ENCODE results near the gene POU2AF2.
"Not testable (repeated sequence)": the region's sequence is repeated elsewhere in the genome, so short reads cannot be mapped to it uniquely, and the experiment has no call there.

The POU2AF2 gene

GRCh38 chr11:111282562-111283075 lies 37.1 kb downstream of the POU2AF2 start:
- Histone ChIP-seq H3K4me3 (ENCODE audit: low read depth in 1 of 5, low read length in 5 of 5) (no peak overlapping the region), H3K27ac (ENCODE audit: low read depth, low read length) (no peak overlapping the region), H3K4me1 (ENCODE audit: control insufficient read depth in 5 of 5, insufficient read depth in 5 of 5, low read length in 5 of 5) (peaks cover 4 to 13% (median 13%) of the 10 kb centered on the region in 5 donors), H3K9me3 (ENCODE audit: control insufficient read depth in 5 of 5, low read length in 5 of 5) (no peaks in the 10 kb centered on the region), H3K36me3 (ENCODE audit: control insufficient read depth in 5 of 5, insufficient read depth in 5 of 5, low read length in 5 of 5) (no peaks in the 10 kb centered on the region), H3K27me3 (ENCODE audit: control insufficient read depth in 5 of 5, insufficient read depth in 4 of 5, low read length in 5 of 5) (no peaks in the 10 kb centered on the region), H3K9ac (ENCODE audit: low read length in 5 of 5) (no peak overlapping the region)

GRCh38 chr11:111283945-111284481 lies 38.5 kb downstream of the POU2AF2 start:
- H3K36me3 ChIP-seq (ENCODE audit: control insufficient read depth in 5 of 5, insufficient read depth in 5 of 5, low read length in 5 of 5), result no peaks in the 10 kb centered on the region

GRCh38 chr11:111285189-111286091 lies 39.9 kb downstream of the POU2AF2 start:
- H3K9ac ChIP-seq (ENCODE audit: low read length in 5 of 5), result no peak overlapping the region
- no peak overlapping the region for H3K27ac ChIP-seq (ENCODE audit: low read depth, low read length)
- H3K9me3 ChIP-seq (ENCODE audit: control insufficient read depth in 5 of 5, low read length in 5 of 5), result no peaks in the 10 kb centered on the region
- no peak overlapping the region for H3K4me3 ChIP-seq (ENCODE audit: low read depth in 1 of 5, low read length in 5 of 5)
- H3K27me3 ChIP-seq (ENCODE audit: control insufficient read depth in 5 of 5, insufficient read depth in 4 of 5, low read length in 5 of 5), result no peaks in the 10 kb centered on the region
- no peaks in the 10 kb centered on the region for H3K36me3 ChIP-seq (ENCODE audit: control insufficient read depth in 5 of 5, insufficient read depth in 5 of 5, low read length in 5 of 5)
- peaks cover 4 to 18% (median 13%) of the 10 kb centered on the region in 5 donors for H3K4me1 ChIP-seq (ENCODE audit: control insufficient read depth in 5 of 5, insufficient read depth in 5 of 5, low read length in 5 of 5)

More at GRCh38 chr11:111283945-111284481, 38.5 kb downstream of the POU2AF2 start:
- Histone ChIP-seq H3K4me3 (ENCODE audit: low read depth in 1 of 5, low read length in 5 of 5) (peak overlapping the region; percentile 6 to 41 (median 17)), H3K9me3 (ENCODE audit: control insufficient read depth in 5 of 5, low read length in 5 of 5) (no peaks in the 10 kb centered on the region), H3K9ac (ENCODE audit: low read length in 5 of 5) (peak overlapping the region in 3 of 5 donors; percentile 2 to 38 (median 32)), H3K4me1 (ENCODE audit: control insufficient read depth in 5 of 5, insufficient read depth in 5 of 5, low read length in 5 of 5) (peaks cover 4 to 18% (median 13%) of the 10 kb centered on the region in 5 donors), H3K27me3 (ENCODE audit: control insufficient read depth in 5 of 5, insufficient read depth in 4 of 5, low read length in 5 of 5) (no peaks in the 10 kb centered on the region), H3K27ac (ENCODE audit: low read depth, low read length) (no peak overlapping the region)

GRCh38 chr11:111291764-111292163 lies 46.2 kb downstream of the POU2AF2 start:
- H3K27ac ChIP-seq (ENCODE audit: low read depth, low read length), result no peak overlapping the region
- H3K9ac ChIP-seq (ENCODE audit: low read length in 5 of 5), result no peak overlapping the region
- H3K4me3 ChIP-seq (ENCODE audit: low read depth in 1 of 5, low read length in 5 of 5), result no peak overlapping the region
- H3K27me3 ChIP-seq (ENCODE audit: control insufficient read depth in 5 of 5, insufficient read depth in 4 of 5, low read length in 5 of 5), result no peaks in the 10 kb centered on the region
- no peaks in the 10 kb centered on the region for H3K36me3 ChIP-seq (ENCODE audit: control insufficient read depth in 5 of 5, insufficient read depth in 5 of 5, low read length in 5 of 5)
- H3K9me3 ChIP-seq (ENCODE audit: control insufficient read depth in 5 of 5, low read length in 5 of 5), result no peaks in the 10 kb centered on the region
- peaks cover 0 to 6% (median 0%) of the 10 kb centered on the region in 5 donors for H3K4me1 ChIP-seq (ENCODE audit: control insufficient read depth in 5 of 5, insufficient read depth in 5 of 5, low read length in 5 of 5)

GRCh38 chr11:111292408-111292807 lies 46.9 kb downstream of the POU2AF2 start:
- not testable (repeated sequence) for H3K4me3 ChIP-seq (ENCODE audit: low read depth in 1 of 5, low read length in 5 of 5); H3K27ac ChIP-seq (ENCODE audit: low read depth, low read length); H3K27me3 ChIP-seq (ENCODE audit: control insufficient read depth in 5 of 5, insufficient read depth in 4 of 5, low read length in 5 of 5); H3K4me1 ChIP-seq (ENCODE audit: control insufficient read depth in 5 of 5, insufficient read depth in 5 of 5, low read length in 5 of 5); H3K9ac ChIP-seq (ENCODE audit: low read length in 5 of 5); H3K9me3 ChIP-seq (ENCODE audit: control insufficient read depth in 5 of 5, low read length in 5 of 5); H3K36me3 ChIP-seq (ENCODE audit: control insufficient read depth in 5 of 5, insufficient read depth in 5 of 5, low read length in 5 of 5)

GRCh38 chr11:111296196-111296595 lies 50.7 kb downstream of the POU2AF2 start:
- Histone ChIP-seq H3K4me1 (ENCODE audit: control insufficient read depth in 5 of 5, insufficient read depth in 5 of 5, low read length in 5 of 5) (peaks cover 0 to 20% (median 14%) of the 10 kb centered on the region in 5 donors), H3K9ac (ENCODE audit: low read length in 5 of 5) (no peak overlapping the region), H3K9me3 (ENCODE audit: control insufficient read depth in 5 of 5, low read length in 5 of 5) (no peaks in the 10 kb centered on the region), H3K4me3 (ENCODE audit: low read depth in 1 of 5, low read length in 5 of 5) (no peak overlapping the region), H3K36me3 (ENCODE audit: control insufficient read depth in 5 of 5, insufficient read depth in 5 of 5, low read length in 5 of 5) (no peaks in the 10 kb centered on the region), H3K27me3 (ENCODE audit: control insufficient read depth in 5 of 5, insufficient read depth in 4 of 5, low read length in 5 of 5) (peaks cover 0 to 9% (median 0%) of the 10 kb centered on the region in 5 donors), H3K27ac (ENCODE audit: low read depth, low read length) (no peak overlapping the region)

- Histone ChIP-seq H3K4me3 (ENCODE audit: low read depth in 1 of 5, low read length in 5 of 5) (no peak overlapping the region), H3K9me3 (ENCODE audit: control insufficient read depth in 5 of 5, low read length in 5 of 5) (no peaks in the 10 kb centered on the region), H3K9ac (ENCODE audit: low read length in 5 of 5) (no peak overlapping the region), H3K27me3 (ENCODE audit: control insufficient read depth in 5 of 5, insufficient read depth in 4 of 5, low read length in 5 of 5) (peaks cover 0 to 9% (median 0%) of the 10 kb centered on the region in 5 donors), H3K36me3 (ENCODE audit: control insufficient read depth in 5 of 5, insufficient read depth in 5 of 5, low read length in 5 of 5) (no peaks in the 10 kb centered on the region), H3K27ac (ENCODE audit: low read depth, low read length) (no peak overlapping the region), H3K4me1 (ENCODE audit: control insufficient read depth in 5 of 5, insufficient read depth in 5 of 5, low read length in 5 of 5) (peaks cover 0 to 31% (median 20%) of the 10 kb centered on the region in 5 donors)
Measured at GRCh38 chr11:111297696-111298095, 52.2 kb downstream of the POU2AF2 start.

GRCh38 chr11:111298413-111299100 lies 53.0 kb downstream of the POU2AF2 start, which contains the start of gene POU2AF3:
TSS of gene POU2AF3 (plus strand) at chr11:111298546. CDS start at chr11:111298582, 36 bp downstream.
- H3K4me1 ChIP-seq (ENCODE audit: control insufficient read depth in 5 of 5, insufficient read depth in 5 of 5, low read length in 5 of 5), result peaks cover 2 to 35% (median 29%) of the 10 kb centered on the region in 5 donors
- H3K9ac ChIP-seq (ENCODE audit: low read length in 5 of 5), result peak within 1 kb of the TSS in 4 of 5 donors; percentile 53 to 75 (median 60)
- H3K36me3 ChIP-seq (ENCODE audit: control insufficient read depth in 5 of 5, insufficient read depth in 5 of 5, low read length in 5 of 5), result no peaks in the 10 kb centered on the region
- peak within 1 kb of the TSS in 4 of 5 donors; percentile 62 to 73 (median 70) for H3K4me3 ChIP-seq (ENCODE audit: low read depth in 1 of 5, low read length in 5 of 5)
- H3K27me3 ChIP-seq (ENCODE audit: control insufficient read depth in 5 of 5, insufficient read depth in 4 of 5, low read length in 5 of 5), result peaks cover 0 to 9% (median 0%) of the 10 kb centered on the region in 5 donors
- H3K9me3 ChIP-seq (ENCODE audit: control insufficient read depth in 5 of 5, low read length in 5 of 5), result no peaks in the 10 kb centered on the region
- no peak within 1 kb of the TSS for H3K27ac ChIP-seq (ENCODE audit: low read depth, low read length)

GRCh38 chr11:111299101-111300026 lies 53.8 kb downstream of the POU2AF2 start:
- peak overlapping the region; percentile 62 to 77 (median 72) for H3K4me3 ChIP-seq (ENCODE audit: low read depth in 1 of 5, low read length in 5 of 5)
- H3K27ac ChIP-seq (ENCODE audit: low read depth, low read length), result no peak overlapping the region
- peaks cover 0 to 9% (median 0%) of the 10 kb centered on the region in 5 donors for H3K27me3 ChIP-seq (ENCODE audit: control insufficient read depth in 5 of 5, insufficient read depth in 4 of 5, low read length in 5 of 5)
- peaks cover 2 to 38% (median 30%) of the 10 kb centered on the region in 5 donors for H3K4me1 ChIP-seq (ENCODE audit: control insufficient read depth in 5 of 5, insufficient read depth in 5 of 5, low read length in 5 of 5)
- H3K9ac ChIP-seq (ENCODE audit: low read length in 5 of 5), result peak overlapping the region in 4 of 5 donors; percentile 53 to 75 (median 60)
- H3K9me3 ChIP-seq (ENCODE audit: control insufficient read depth in 5 of 5, low read length in 5 of 5), result no peaks in the 10 kb centered on the region
- H3K36me3 ChIP-seq (ENCODE audit: control insufficient read depth in 5 of 5, insufficient read depth in 5 of 5, low read length in 5 of 5), result no peaks in the 10 kb centered on the region

All from subcutaneous abdominal adipose tissue (tissue), 5 donors.